IMR-90 (cell line): Measurements from ENCODE around the gene PKP3. TPM values are rescaled to one million over a fixed set of nuclear protein-coding genes. Genes with fewer than 3 reads are reported as not detected.

Source experiments
- ATAC-seq: fragments of 200-7000 bp; cut with Tn5 transposase; 2 replicates; pipeline ENCODE4 v1.9.1; 2020; ENCODE audit warnings: low read depth, mild to moderate bottlenecking, moderate library complexity
- BruUV-seq: library from RNA; stranded (reverse); fragments of 400-500 nt; replicated peaks from 2 replicates; lab custom pipeline; 2021; lab: Mats Ljungman, UMichigan
- CTCF ChIA-PET: fragments of 300-600 bp; formaldehyde crosslinking; extraction: SDS; loops from one replicate; lab custom pipeline; 2021; ENCODE audit warnings: antibody characterized with exemption; lab: Yijun Ruan, JAX
- POLR2A ChIA-PET: fragments of 300-600 bp; sonication (Branson Sonifier 250); formaldehyde crosslinking; loops from one replicate; lab custom pipeline; 2022; ENCODE audit warnings: antibody characterized with exemption; ENCODE audit not compliant: unreplicated experiment; lab: Charles Lee
- DNase-seq: peaks from one replicate; pipeline ENCODE4 v3.0.0; 2013
- H2AFZ ChIP-seq: replicated peaks from 2 replicates; pipeline ENCODE3; 2013; ENCODE audit warnings: low read length, mild to moderate bottlenecking; ENCODE audit not compliant: poor library complexity
- H2AK5ac ChIP-seq: 2 replicates; pipeline ENCODE4 v1.6.1; 2013; ENCODE audit warnings: low read depth, low read length, inconsistent platforms
- H2AK9ac ChIP-seq: replicated peaks from 2 replicates; pipeline ENCODE3; 2013; ENCODE audit warnings: mild to moderate bottlenecking, low read depth, low read length, moderate library complexity; ENCODE audit not compliant: poor library complexity
- H2BK120ac ChIP-seq: 2 replicates; pipeline ENCODE4 v1.6.1; 2013; ENCODE audit warnings: low read depth, low read length, inconsistent platforms
- H2BK15ac ChIP-seq: 3 replicates; pipeline ENCODE4 v1.6.1; 2013; ENCODE audit warnings: low read depth, low read length, inconsistent platforms
- H2BK20ac ChIP-seq: 2 replicates; pipeline ENCODE4 v1.6.1; 2013; ENCODE audit warnings: low read depth, mild to moderate bottlenecking, inconsistent platforms, low read length, moderate library complexity
- H2BK5ac ChIP-seq: 2 replicates; pipeline ENCODE4 v1.6.1; 2013; ENCODE audit warnings: mild to moderate bottlenecking, low read depth, low read length, inconsistent platforms; ENCODE audit not compliant: poor library complexity, severe bottlenecking
- H3K14ac ChIP-seq: replicated peaks from 2 replicates; pipeline ENCODE4 v1.6.1; 2013; ENCODE audit warnings: low read depth, low read length, inconsistent platforms
- H3K18ac ChIP-seq: 2 replicates; pipeline ENCODE4 v1.6.1; 2013; ENCODE audit warnings: low read depth, low read length, control low read depth
- H3K23ac ChIP-seq: 2 replicates; pipeline ENCODE4 v1.6.1; 2013; ENCODE audit warnings: low read depth, low read length, inconsistent platforms
- H3K27ac ChIP-seq: 2 replicates; pipeline ENCODE4 v1.5.1; 2013; ENCODE audit warnings: mild to moderate bottlenecking, control low read depth, low read length; ENCODE audit not compliant: insufficient read depth
- H3K27me3 ChIP-seq: 2 replicates; pipeline ENCODE4 v1.6.1; 2013; ENCODE audit warnings: low read length; ENCODE audit not compliant: control insufficient read depth, insufficient read depth
- H3K36me3 ChIP-seq: 2 replicates; pipeline ENCODE4 v1.6.1; 2013; ENCODE audit warnings: low read length, mixed read lengths; ENCODE audit not compliant: control insufficient read depth, insufficient read depth
- H3K4ac ChIP-seq: 2 replicates; pipeline ENCODE4 v1.6.1; 2013; ENCODE audit warnings: low read depth, low read length, inconsistent platforms
- H3K4me1 ChIP-seq: 2 replicates; pipeline ENCODE4 v1.6.1; 2013; ENCODE audit warnings: low read length, mixed read lengths; ENCODE audit not compliant: control insufficient read depth, insufficient read depth
- H3K4me2 ChIP-seq: 2 replicates; pipeline ENCODE4 v1.6.1; 2013; ENCODE audit warnings: low read depth, mild to moderate bottlenecking, control low read depth, low read length, moderate library complexity
- H3K4me3 ChIP-seq: 2 replicates; pipeline ENCODE4 v1.5.1; 2013; ENCODE audit warnings: low read depth, mild to moderate bottlenecking, control low read depth, low read length, moderate library complexity; ENCODE audit not compliant: insufficient read depth
- H3K56ac ChIP-seq: 2 replicates; pipeline ENCODE4 v1.6.1; 2013; ENCODE audit warnings: low read length, inconsistent platforms; ENCODE audit not compliant: insufficient read depth; ENCODE audit errors: extremely low read depth
- H3K79me1 ChIP-seq, 2 experiments: 2 replicates each; pipeline ENCODE4 v1.6.1; 2013; ENCODE audit warnings: low read length in 2 of 2, inconsistent platforms in 1 of 2, low read depth in 1 of 2
- H3K9ac ChIP-seq: 2 replicates; pipeline ENCODE4 v1.6.1; 2013; ENCODE audit warnings: low read depth, low read length, control low read depth
- H3K9me1 ChIP-seq: 2 replicates; pipeline ENCODE4 v1.6.1; 2013; ENCODE audit warnings: low read length, inconsistent platforms; ENCODE audit not compliant: insufficient read depth
- H3K9me3 ChIP-seq: 2 replicates; pipeline ENCODE4 v1.6.1; 2013; ENCODE audit warnings: low read length; ENCODE audit not compliant: control insufficient read depth, insufficient read depth
- H4K20me1 ChIP-seq: 2 replicates; pipeline ENCODE4 v1.6.1; 2013; ENCODE audit warnings: low read length, inconsistent platforms; ENCODE audit not compliant: insufficient read depth
- H4K5ac ChIP-seq: 2 replicates; pipeline ENCODE4 v1.6.1; 2013; ENCODE audit warnings: mild to moderate bottlenecking, low read depth, low read length, control low read depth
- H4K8ac ChIP-seq, 2 experiments: 2 replicates each; pipeline ENCODE4 v1.6.1; 2013; ENCODE audit warnings: low read depth in 2 of 2, low read length in 2 of 2, control low read depth in 1 of 2, inconsistent platforms in 1 of 2
- H4K91ac ChIP-seq: 2 replicates; pipeline ENCODE4 v1.6.1; 2013; ENCODE audit warnings: low read depth, low read length, inconsistent platforms; ENCODE audit not compliant: insufficient read depth
- BHLHE40 ChIP-seq: fragments of 150-350 bp; IDR thresholded peaks from 2 replicates; pipeline ENCODE4 v1.6.1; 2016; ENCODE audit warnings: mild to moderate bottlenecking, low read depth, low read length
- CHD1 ChIP-seq: IDR thresholded peaks from 2 replicates; pipeline ENCODE4 v1.6.1; 2012; ENCODE audit warnings: low read depth, low read length, improper control_type of control experiment
- FOS ChIP-seq: fragments of 150-350 bp; IDR thresholded peaks from 2 replicates; pipeline ENCODE4 v1.6.1; 2016; ENCODE audit warnings: low read depth, low read length
- MAFK ChIP-seq: IDR thresholded peaks from 2 replicates; pipeline ENCODE4 v1.6.1; 2012; ENCODE audit warnings: low read depth, low read length, improper control_type of control experiment
- MAZ ChIP-seq: IDR thresholded peaks from 2 replicates; pipeline ENCODE4 v1.6.1; 2012; ENCODE audit warnings: low read depth, mild to moderate bottlenecking, low read length, improper control_type of control experiment, moderate library complexity, borderline replicate concordance
- NFE2L2 ChIP-seq: fragments of 150-350 bp; IDR thresholded peaks from 2 replicates; pipeline ENCODE4 v1.6.1; 2016; ENCODE audit warnings: low read depth, mild to moderate bottlenecking, low read length
- POLR2A ChIP-seq: IDR thresholded peaks from 2 replicates; pipeline ENCODE4 v1.6.1; 2012; ENCODE audit warnings: mild to moderate bottlenecking, low read depth, low read length
- RAD21 ChIP-seq: IDR thresholded peaks from 2 replicates; pipeline ENCODE4 v1.6.1; 2012; ENCODE audit warnings: low read length, improper control_type of control experiment
- RFX5 ChIP-seq: IDR thresholded peaks from 2 replicates; pipeline ENCODE4 v1.8.0; 2012; ENCODE audit warnings: low read depth, mild to moderate bottlenecking, low read length, moderate library complexity
- WGBS, 2 experiments: methylation state at CpG; one replicate each; pipeline versions ENCODE4 v1.1.5 to v1.1.7; 2013; ENCODE audit warnings: missing lambda C conversion rate in 2 of 2; ENCODE audit not compliant: insufficient read length in 1 of 2; ENCODE audit errors: extremely low coverage in 2 of 2; 5-methylcytosine and 5-hydroxymethylcytosine counted together
- dilution Hi-C: fragments of 300-500 bp; cut with HindIII; formaldehyde crosslinking; loops from one replicate; pipeline ENCODE4 v1.14.3; 2018; ENCODE audit warnings: low sequenced_read_pairs; ENCODE audit not compliant: unreplicated experiment
- in situ Hi-C: fragments of 300-500 bp; cut with MboI; formaldehyde crosslinking; loops from 3 replicates; pipeline ENCODE4 v1.14.3; 2019; ENCODE audit warnings: low sequenced_read_pairs, inconsistent platforms, mixed read lengths
- intact Hi-C: fragments of 100-400 bp; cut with micrococcal nuclease; formaldehyde crosslinking; loops from 2 replicates; pipeline ENCODE4 v1.10.0; 2022
- polyA plus RNA-seq, 3 experiments: library from polyadenylated mRNA; depleted of rRNA; stranded (reverse); fragments of >200 nt; gene quantifications; 2 replicates each; pipeline ENCODE4 v1.2.3, GENCODE V29; 2012; ENCODE audit warnings: low replicate concordance in 1 of 3
- total RNA-seq: library from RNA; depleted of rRNA; stranded (reverse); fragments of >200 nt; gene quantifications from 2 replicates; pipeline ENCODE4 v1.2.3, GENCODE V29; 2012
- TF ChIP-seq, protein P1 (sequence below): conservative IDR thresholded peaks from 2 replicates; pipeline ENCODE4 v1.5.1; 2012; ENCODE audit warnings: mild to moderate bottlenecking, low read depth, low read length, improper control_type of control experiment
- TF ChIP-seq, protein P2 (sequence below): fragments of 150-350 bp; IDR thresholded peaks from 2 replicates; pipeline ENCODE4 v1.6.1; 2016; ENCODE audit warnings: low read depth, mild to moderate bottlenecking, low read length, moderate library complexity, borderline replicate concordance

The PKP3 gene
- total and polyA plus RNA-seq, 2 of the 4 experiments (the other 2 are of a cell fraction), result 1.5 to 2.2 TPM

GRCh38 chr11:369336-370018 lies 24.5 kb upstream of the PKP3 start, which contains the start of gene B4GALNT4:
B4GALNT4 (plus strand) TSS chr11:369499; CDS start chr11:369804, 305 bp downstream.
- H3K27ac ChIP-seq, result peak within 1 kb of the TSS; percentile 26; the same call in 1 of the 2 replicates
- peaks cover 17% of the 10 kb centered on the region for H3K27me3 ChIP-seq
- no peak within 1 kb of the TSS; the same call in 1 of the 2 replicates for H3K56ac ChIP-seq
- in situ Hi-C loops, result no loop called here
- no peak within 1 kb of the TSS for H3K18ac ChIP-seq
- H3K23ac ChIP-seq, result peak within 1 kb of the TSS; percentile 71
- ATAC-seq (peak; percentile 90), DNase-seq (peak; percentile 23)
- no peak within 1 kb of the TSS for H3K4ac ChIP-seq
- dilution Hi-C loops, result no loop called here
- no TSS peak for BruUV-seq
- H4K20me1 ChIP-seq, result peaks cover 13% of the 10 kb centered on the region; the same call in 1 of the 2 replicates
- H3K9ac ChIP-seq, result peak within 1 kb of the TSS; percentile 73
- no peak within 1 kb of the TSS for H2BK5ac ChIP-seq
- peak within 1 kb of the TSS; percentile 51; the same call in 1 of the 2 replicates for H3K14ac ChIP-seq
- peak within 1 kb of the TSS; percentile 58; the same call in 1 of the 2 replicates for H2AK5ac ChIP-seq
- H3K4me3 ChIP-seq, result peak within 1 kb of the TSS; percentile 90
- no peak within 1 kb of the TSS for H4K5ac ChIP-seq
- TF ChIP-seq CHD1 (no peak), MAFK (no peak), NFE2L2 (no peak), POLR2A (no peak), FOS (no peak), RFX5 (no peak), MAZ (no peak), RAD21 (no peak), BHLHE40 (no peak)
- TF ChIP-seq, protein P1, sequence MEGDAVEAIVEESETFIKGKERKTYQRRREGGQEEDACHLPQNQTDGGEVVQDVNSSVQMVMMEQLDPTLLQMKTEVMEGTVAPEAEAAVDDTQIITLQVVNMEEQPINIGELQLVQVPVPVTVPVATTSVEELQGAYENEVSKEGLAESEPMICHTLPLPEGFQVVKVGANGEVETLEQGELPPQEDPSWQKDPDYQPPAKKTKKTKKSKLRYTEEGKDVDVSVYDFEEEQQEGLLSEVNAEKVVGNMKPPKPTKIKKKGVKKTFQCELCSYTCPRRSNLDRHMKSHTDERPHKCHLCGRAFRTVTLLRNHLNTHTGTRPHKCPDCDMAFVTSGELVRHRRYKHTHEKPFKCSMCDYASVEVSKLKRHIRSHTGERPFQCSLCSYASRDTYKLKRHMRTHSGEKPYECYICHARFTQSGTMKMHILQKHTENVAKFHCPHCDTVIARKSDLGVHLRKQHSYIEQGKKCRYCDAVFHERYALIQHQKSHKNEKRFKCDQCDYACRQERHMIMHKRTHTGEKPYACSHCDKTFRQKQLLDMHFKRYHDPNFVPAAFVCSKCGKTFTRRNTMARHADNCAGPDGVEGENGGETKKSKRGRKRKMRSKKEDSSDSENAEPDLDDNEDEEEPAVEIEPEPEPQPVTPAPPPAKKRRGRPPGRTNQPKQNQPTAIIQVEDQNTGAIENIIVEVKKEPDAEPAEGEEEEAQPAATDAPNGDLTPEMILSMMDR, result no peak
- TF ChIP-seq, protein P2, sequence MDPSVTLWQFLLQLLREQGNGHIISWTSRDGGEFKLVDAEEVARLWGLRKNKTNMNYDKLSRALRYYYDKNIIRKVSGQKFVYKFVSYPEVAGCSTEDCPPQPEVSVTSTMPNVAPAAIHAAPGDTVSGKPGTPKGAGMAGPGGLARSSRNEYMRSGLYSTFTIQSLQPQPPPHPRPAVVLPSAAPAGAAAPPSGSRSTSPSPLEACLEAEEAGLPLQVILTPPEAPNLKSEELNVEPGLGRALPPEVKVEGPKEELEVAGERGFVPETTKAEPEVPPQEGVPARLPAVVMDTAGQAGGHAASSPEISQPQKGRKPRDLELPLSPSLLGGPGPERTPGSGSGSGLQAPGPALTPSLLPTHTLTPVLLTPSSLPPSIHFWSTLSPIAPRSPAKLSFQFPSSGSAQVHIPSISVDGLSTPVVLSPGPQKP, result no peak
- no peaks in the 10 kb centered on the region for H3K9me3 ChIP-seq
- no peak within 1 kb of the TSS for H2BK20ac ChIP-seq
- peak within 1 kb of the TSS; percentile 85 for H2AFZ ChIP-seq
- H3K4me2 ChIP-seq, result peak within 1 kb of the TSS; percentile 92
- peaks cover 22% of the 10 kb centered on the region for H3K36me3 ChIP-seq
- intact Hi-C loops, result loop anchor here (10.0 kb wide), 1 partner anchor 75 kb away; the partner anchor contains the start of gene ANO9
- H3K4me1 ChIP-seq, result peaks cover 7% of the 10 kb centered on the region
- no peaks in the 10 kb centered on the region for H3K9me1 ChIP-seq
- H4K91ac ChIP-seq, result no peak within 1 kb of the TSS
- CTCF ChIA-PET, result interaction anchor here (0.7 kb wide), 1 partner anchor 63 kb away, joined by 3 read pairs; no protein-coding TSS in a partner anchor
- no peak within 1 kb of the TSS for H2BK15ac ChIP-seq
- H2BK120ac ChIP-seq, result no peak within 1 kb of the TSS
- POLR2A ChIA-PET, result no interaction called here
- 0 out of 4 replicates have a peak, but pooled peaks cover 0 to 2% of the 10 kb centered on the region in 2 experiments for H3K79me1 ChIP-seq
- no peak within 1 kb of the TSS for H4K8ac ChIP-seq
- WGBS, 2 experiments, result 1% methylated on average over 41 of the region's 118 CpGs; no CpG with 5 or more reads in 1 of the 2 experiments
- H2AK9ac ChIP-seq, result peak within 1 kb of the TSS; percentile 95
